AG04450 (cell line): ENCODE data around the gene DHRS9. TPM values are rescaled to one million over a fixed set of nuclear protein-coding genes. Genes with fewer than 3 reads are reported as not detected.

Experiments used
- CTCF ChIA-PET: fragments of 300-600, 350-600 bp; formaldehyde crosslinking; extraction: SDS; loops from one replicate; lab custom pipeline; 2022; ENCODE audit warnings: antibody characterized with exemption, inconsistent platforms; lab: Charles Lee
- POLR2A ChIA-PET: fragments of 350-600 bp; formaldehyde crosslinking; extraction: SDS; loops from one replicate; lab custom pipeline; 2021; ENCODE audit warnings: antibody characterized with exemption, inconsistent platforms; lab: Yijun Ruan, JAX
- DNase-seq: peaks from one replicate; pipeline ENCODE4 v3.0.0-alpha.2; 2011; ENCODE audit warnings: low read depth, low spot score
- H3K27ac ChIP-seq: one replicate; pipeline ENCODE4 v1.5.1; 2012; ENCODE audit warnings: low read depth, low read length, control low read depth
- H3K27me3 ChIP-seq: one replicate; pipeline ENCODE4 v1.6.0; 2012; ENCODE audit warnings: low read length; ENCODE audit not compliant: control insufficient read depth, insufficient read depth
- H3K4me3 ChIP-seq: 2 replicates; pipeline ENCODE4 v1.5.1; 2011; ENCODE audit warnings: mild to moderate bottlenecking, low read depth, low read length, control low read depth
- H3K9me3 ChIP-seq: 2 replicates; pipeline ENCODE4 v1.5.1; 2012; ENCODE audit warnings: low read length; ENCODE audit not compliant: control insufficient read depth, insufficient read depth
- polyA plus RNA-seq: library from polyadenylated mRNA; depleted of rRNA; stranded (reverse); fragments of >200 nt; gene quantifications from 2 replicates; pipeline ENCODE4 v1.2.3, GENCODE V29; 2011
- TF ChIP-seq, protein P1 (sequence below): IDR thresholded peaks from 2 replicates; pipeline ENCODE4 v1.5.1; 2011; ENCODE audit warnings: low read depth, low read length, control low read depth, inconsistent platforms

Gene DHRS9
- polyA plus RNA-seq, 1 experiment, result not detected

DNA sequence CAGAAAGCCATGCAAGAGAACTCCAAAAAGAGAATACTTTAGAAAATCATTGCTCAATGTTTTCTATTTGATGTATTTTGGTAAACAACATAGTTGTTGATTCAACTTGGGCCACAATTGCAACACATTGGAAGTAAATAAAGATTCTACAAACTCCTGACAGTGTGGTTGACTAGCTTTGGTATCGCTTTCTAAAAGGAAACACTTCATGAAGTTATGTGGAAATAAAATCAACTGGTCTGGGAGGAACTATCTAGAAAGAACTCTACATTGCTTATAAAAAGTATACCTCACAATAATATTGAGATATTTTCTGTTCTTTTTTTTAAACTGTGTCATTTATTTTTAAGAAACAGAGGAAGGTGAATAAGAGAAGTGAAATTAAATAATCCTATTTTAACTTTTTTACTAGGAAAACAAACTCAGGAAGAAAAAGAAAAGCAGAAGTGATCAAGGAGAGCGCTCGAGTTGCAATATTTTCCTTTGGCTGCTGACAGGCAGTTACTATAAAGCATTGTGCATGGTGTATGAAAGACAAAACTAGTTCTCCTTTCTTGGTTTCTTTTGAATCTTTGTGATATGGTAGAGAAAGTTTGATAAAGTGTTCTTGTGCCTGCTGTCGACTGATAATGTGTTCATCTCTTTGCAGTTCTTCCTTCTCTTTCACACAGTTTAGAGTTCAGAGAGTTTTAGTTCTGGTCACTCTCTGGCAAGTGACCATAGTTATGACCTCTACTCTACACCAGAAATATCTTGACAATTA, 3.0 kb downstream of the DHRS9 start:
- POLR2A ChIA-PET, result no interaction called here
- Histone ChIP-seq H3K4me3 (no peak overlapping the region), H3K27me3 (no peaks in the 10 kb centered on the region), H3K27ac (no peak overlapping the region), H3K9me3 (no peaks in the 10 kb centered on the region)
- TF ChIP-seq, protein P1, sequence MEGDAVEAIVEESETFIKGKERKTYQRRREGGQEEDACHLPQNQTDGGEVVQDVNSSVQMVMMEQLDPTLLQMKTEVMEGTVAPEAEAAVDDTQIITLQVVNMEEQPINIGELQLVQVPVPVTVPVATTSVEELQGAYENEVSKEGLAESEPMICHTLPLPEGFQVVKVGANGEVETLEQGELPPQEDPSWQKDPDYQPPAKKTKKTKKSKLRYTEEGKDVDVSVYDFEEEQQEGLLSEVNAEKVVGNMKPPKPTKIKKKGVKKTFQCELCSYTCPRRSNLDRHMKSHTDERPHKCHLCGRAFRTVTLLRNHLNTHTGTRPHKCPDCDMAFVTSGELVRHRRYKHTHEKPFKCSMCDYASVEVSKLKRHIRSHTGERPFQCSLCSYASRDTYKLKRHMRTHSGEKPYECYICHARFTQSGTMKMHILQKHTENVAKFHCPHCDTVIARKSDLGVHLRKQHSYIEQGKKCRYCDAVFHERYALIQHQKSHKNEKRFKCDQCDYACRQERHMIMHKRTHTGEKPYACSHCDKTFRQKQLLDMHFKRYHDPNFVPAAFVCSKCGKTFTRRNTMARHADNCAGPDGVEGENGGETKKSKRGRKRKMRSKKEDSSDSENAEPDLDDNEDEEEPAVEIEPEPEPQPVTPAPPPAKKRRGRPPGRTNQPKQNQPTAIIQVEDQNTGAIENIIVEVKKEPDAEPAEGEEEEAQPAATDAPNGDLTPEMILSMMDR, result no peak
- CTCF ChIA-PET, result no interaction called here
- no peak for DNase-seq

GRCh38 chr2:169073211-169073962, 4.0 kb downstream of the DHRS9 start:
- Histone ChIP-seq H3K4me3 (no peak overlapping the region), H3K27me3 (no peaks in the 10 kb centered on the region), H3K27ac (no peak overlapping the region), H3K9me3 (no peaks in the 10 kb centered on the region)
- ChIA-PET CTCF (no interaction called here), POLR2A (no interaction called here)
- no peak for DNase-seq
- TF ChIP-seq, protein P1, result no peak

DNA sequence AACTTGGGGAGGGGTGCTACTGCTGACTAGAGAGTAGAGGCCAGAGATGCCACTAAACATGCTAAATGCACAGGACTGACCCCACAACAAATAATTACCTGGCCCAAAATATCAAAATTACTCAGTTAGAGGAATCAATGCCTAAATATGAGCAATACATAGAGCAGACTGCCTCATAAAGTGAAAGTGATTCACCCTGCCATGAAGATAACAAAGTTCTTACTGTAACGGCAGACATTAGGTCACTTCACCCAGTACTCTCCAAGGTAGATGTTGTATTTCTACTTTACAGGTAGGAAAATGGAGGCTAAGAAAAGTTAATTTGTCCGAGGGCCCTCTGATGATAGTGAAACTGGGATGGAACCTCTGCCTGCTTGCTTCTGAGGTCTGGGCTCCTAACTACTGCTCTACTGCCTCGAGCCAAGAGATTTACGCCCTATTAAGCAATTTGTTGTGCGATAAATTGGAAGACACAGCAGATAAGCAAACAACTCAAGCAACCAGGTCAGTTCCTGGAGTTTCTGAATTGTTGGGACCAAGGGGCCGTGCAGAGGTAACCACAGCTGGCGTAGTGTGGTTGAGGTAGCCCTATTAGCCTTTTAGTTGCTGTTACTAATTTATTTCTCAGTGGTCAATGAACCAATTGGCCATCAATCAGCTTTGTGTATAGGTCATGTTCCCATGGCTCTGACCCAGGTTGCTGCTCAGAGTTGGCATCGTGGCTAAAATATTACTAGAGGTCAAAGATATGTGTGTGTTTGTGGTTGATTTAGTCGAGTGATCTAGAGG, 4.8 kb downstream of the DHRS9 start:
- Histone ChIP-seq H3K4me3 (no peak overlapping the region), H3K27ac (no peak overlapping the region), H3K9me3 (no peaks in the 10 kb centered on the region), H3K27me3 (no peaks in the 10 kb centered on the region)
- CTCF ChIA-PET, result interaction anchor here (1.0 kb wide), 1 partner anchor 37 kb away, joined by 3 read pairs; no protein-coding TSS in a partner anchor
- TF ChIP-seq, protein P1, result no peak
- DNase-seq, result no peak
- POLR2A ChIA-PET, result no interaction called here

GRCh38 chr2:169077674-169078240, 8.4 kb downstream of the DHRS9 start:
- no peaks in the 10 kb centered on the region for H3K27me3 ChIP-seq
- H3K9me3 ChIP-seq, result no peaks in the 10 kb centered on the region
- no peak overlapping the region for H3K27ac ChIP-seq
- TF ChIP-seq, protein P1, result no peak
- ChIA-PET POLR2A (no interaction called here), CTCF (no interaction called here)
- no peak overlapping the region for H3K4me3 ChIP-seq
- DNase-seq, result no peak
